ENCODE measurements around the gene DNASE1L1.

The DNASE1L1 gene

GRCh38 chrX:154352466-154352865 is 56.6 kb downstream of the DNASE1L1 start:
- no peak for DNase-seq (ENCODE audit: low read depth in 1 of 2, low spot score in 1 of 2)
- no peak for TF ChIP-seq JUND (IDR thresholded peaks at IDR 0.05; ENCODE audit: low read depth)
- in situ Hi-C loops (cut with HindIII; ENCODE audit: low pct_unique_long_range_greater_than_20kb, low sequenced_read_pairs): no loop called here

GRCh38 chrX:154352012-154352401 is 57.0 kb downstream of the DNASE1L1 start:
- no peak for TF ChIP-seq JUND (IDR thresholded peaks at IDR 0.05; ENCODE audit: low read depth)
- DNase-seq (ENCODE audit: low read depth in 1 of 2, low spot score in 1 of 2): no peak
- in situ Hi-C loops (cut with HindIII; ENCODE audit: low pct_unique_long_range_greater_than_20kb, low sequenced_read_pairs): no loop called here
